Myocyte (in vitro differentiated cells): ENCODE data around the gene RTCA. TPM values are rescaled to one million over a fixed set of nuclear protein-coding genes. Genes with fewer than 3 reads are reported as not detected.
A peak's percentile ranks its signal among the peaks of the same experiment; 100 is the strongest.
"Not testable (repeated sequence)": the region's sequence is repeated elsewhere in the genome, so short reads cannot be mapped to it uniquely, and the experiment has no call there.

ENCODE experiments used
- DNase-seq: peaks from one replicate; pipeline ENCODE4 v3.0.0-alpha.2; 2012; ENCODE audit warnings: low read depth
- total RNA-seq: library from RNA; depleted of rRNA; stranded (reverse); fragments of >200 nt; gene quantifications from 2 replicates; pipeline ENCODE4 v1.2.3, GENCODE V29; 2014

The RTCA gene
- total RNA-seq, 1 donor from 2014 or later, result 28.9 TPM

DNA sequence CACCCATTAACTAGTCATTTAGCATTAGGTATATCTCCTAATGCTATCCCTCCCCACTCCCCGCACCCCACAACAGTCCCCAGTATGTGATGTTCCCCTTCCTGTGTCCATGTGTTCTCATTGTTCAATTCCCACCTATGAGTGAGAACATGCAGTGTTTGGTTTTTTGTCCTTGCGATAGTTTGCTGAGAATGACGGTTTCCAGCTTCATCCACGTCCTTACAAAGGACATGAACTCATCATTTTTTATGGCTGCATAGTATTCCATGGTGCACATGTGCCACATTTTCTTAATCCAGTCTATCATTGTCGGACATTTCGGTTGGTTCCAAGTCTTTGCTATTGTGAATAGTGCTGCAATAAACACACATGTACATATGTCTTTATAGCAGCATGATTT is 7.6 kb upstream of the RTCA start:
- DNase-seq, result not testable (repeated sequence)

- DNase-seq, result no peak
Measured at GRCh38 chr1:100261686-100262085, 4.3 kb upstream of the RTCA start.

GRCh38 chr1:100264081-100264480 is 1.9 kb upstream of the RTCA start:
- not testable (repeated sequence) for DNase-seq

GRCh38 chr1:100265562-100265930 is 470 bp upstream of the RTCA start:
- DNase-seq, result no peak

DNA sequence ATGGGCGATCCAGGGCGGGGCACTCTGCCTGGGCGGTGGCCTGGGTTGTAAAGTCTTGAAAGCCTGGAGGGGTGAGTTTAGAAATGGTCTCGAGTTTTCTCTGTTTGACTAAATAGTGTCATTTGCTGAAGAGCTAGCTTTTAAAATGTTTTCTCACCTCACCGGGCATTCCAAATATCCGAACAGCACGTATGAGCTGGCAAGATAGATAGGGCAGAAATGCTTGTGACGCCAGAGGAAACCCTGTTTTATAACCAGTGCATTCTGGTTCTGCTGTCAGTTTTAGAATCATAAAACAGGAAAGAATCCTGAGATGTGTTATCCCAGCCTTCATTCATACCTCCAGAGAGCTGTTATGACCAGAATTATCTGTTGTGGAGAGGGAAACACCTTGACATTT is 725 bp downstream of the RTCA start:
- DNase-seq, result peak; percentile 5

GRCh38 chr1:100267284-100267683 is 1.3 kb downstream of the RTCA start:
- no peak for DNase-seq

DNA sequence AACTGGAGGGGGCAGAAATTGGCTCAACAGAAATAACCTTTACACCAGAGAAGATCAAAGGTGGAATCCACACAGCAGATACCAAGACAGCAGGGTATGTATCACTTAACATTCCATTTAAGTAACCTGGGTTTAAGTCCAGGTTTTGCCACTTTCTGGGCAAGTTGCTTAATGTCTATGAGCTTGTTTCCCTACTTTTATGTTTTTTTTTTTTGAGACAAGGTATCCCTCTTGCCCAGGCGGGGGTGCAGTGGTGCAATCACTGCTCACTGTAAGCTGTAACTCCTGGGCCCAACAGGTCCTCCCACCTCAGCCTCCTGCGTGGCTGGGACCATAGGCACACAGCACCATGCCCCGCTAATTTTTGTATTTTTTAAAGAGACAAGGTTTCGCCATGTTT is 2.2 kb downstream of the RTCA start:
- no peak for DNase-seq

DNA sequence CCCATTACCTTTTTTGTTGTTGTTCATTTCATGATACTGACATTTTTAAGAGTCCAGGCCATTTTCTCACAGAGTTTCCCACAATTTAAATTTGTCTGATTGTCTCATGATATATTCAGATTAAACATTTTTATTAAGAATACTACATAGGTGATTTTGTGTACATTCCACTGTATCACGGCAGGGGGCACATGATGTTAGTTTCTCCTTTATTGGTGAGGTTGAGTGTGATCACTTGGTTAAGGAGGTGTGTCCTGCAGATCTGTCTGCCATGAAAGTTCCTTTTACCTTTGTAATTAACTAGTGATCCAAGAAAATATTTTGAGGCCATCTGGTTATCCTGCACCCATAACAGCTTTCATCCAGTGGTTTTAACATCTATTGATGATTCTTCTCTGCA is 11.8 kb downstream of the RTCA start:
- DNase-seq, result no peak

DNA sequence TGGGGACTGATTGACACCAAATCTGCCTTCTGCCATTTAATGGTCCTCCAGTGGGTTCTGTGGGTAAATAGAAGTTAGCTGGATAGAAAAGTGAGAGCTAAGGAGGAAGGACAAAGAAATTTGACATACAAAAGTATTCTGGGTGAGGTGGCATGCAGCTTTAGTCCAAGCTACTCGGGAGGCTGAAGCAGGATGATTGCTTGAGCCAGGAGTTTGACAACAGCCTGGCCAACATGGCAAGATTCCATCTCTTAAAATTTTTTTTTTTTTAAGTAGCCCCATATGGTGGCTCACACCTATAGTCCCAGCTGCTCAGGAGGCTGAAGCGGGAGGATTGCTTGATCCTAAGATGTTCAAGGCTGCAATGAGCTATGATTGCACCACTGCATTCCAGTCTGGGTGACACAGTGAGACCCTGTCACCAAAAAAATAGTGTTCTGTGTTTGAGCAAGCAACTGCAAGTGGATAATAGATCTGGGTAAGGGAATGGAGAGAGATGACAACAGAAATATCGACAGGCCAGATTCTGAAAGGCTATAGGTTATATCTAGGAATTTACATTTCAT is 13.4 kb downstream of the RTCA start:
- DNase-seq, result no peak

DNA sequence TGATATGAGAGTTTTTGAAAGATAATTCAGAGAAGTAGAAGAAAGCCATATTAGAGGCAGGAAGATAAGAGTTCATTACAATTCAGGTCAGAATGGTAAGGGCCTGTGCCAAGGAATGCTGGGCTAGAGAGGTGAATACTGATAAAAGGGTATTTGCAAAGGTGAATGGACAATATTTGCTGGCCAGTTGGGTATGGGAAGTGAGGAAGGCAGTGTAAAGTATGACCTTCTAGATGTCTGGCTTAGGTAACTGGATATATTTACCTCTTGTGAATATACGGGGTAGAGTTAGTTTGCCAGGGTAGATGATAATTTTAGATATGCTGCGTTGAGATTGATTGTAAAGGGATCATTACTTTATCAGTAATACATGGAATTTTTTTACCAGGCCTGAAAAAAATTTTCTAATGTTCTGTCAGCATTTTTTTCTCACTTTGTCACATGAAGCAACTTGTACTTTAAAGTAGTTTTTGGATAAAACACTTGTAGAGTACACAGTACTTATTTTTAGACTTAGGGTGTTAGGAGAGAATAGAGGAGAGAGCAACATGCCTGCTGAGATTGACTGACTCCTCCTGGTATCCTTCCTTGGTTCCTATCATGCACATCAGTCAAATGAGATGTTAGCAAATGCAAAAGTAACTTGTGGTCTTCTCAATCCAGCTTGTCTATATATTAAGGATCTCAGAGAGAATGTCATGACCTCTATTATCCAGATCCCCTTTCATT is 14.1 kb downstream of the RTCA start:
- no peak for DNase-seq

DNA sequence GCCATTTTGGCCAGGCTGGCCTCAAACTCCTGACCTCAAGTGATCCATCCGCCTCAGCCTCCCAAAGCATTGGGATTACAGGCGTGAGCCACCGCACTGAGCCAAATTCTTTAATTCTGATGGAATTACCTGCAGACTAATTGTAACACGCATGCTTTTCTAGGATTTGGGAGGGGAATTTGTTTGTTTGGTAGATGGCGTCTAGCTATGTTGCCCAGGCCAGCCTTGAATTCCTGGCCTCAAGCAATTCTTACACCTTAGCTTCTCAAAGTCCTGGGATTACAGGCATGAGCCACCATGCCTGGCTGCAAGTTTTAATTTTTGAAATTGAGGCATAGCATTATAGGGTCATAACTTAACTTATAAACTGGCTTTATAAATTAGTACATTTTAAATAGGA is 18.6 kb downstream of the RTCA start:
- DNase-seq, result no peak

- no peak for DNase-seq
Measured at GRCh38 chr1:100287162-100287561, 21.1 kb downstream of the RTCA start.

GRCh38 chr1:100290291-100290690 is 24.3 kb downstream of the RTCA start:
- no peak for DNase-seq

DNA sequence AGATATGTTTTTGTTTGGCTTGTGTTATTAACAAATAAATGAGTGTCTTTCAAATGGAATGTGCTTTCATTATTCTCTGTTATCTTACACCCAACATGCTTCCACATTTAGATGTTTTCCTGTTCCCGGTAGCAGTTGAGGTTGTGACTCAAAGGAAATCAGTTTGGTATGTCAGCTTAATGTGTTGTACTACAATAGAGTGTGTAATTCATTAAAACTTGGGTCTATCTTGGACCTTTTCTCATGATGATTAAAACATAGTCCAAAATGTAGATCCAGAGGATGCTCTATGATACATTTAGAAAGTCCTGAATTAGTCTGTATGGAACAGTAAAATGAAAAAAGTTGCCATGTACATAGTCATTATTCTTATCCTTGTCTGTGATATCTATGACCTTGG is 26.7 kb downstream of the RTCA start:
- DNase-seq, result no peak

DNA sequence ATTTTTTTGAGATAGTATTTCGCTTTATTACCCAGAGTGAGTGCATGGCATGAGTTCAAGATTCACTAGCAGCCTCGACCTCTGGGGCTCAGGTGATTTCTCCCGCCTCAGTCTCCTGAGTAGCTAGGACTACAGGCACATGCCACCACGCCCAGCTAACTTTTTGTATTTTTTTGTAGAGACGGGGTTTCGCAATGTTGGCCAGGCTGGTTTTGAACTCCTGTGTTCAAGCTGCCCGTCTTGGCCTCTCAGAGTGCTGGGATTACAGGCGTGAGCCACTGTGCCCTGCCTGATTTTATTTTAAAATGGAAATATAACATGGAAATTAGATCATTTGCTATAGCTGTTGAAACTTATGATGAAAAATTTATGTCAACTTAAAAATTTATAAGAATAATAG is 30.1 kb downstream of the RTCA start:
- DNase-seq, result no peak

- DNase-seq, result not testable (repeated sequence)
Measured at GRCh38 chr1:100296997-100297396, 31.0 kb downstream of the RTCA start.

- no peak for DNase-seq
Measured at GRCh38 chr1:100298512-100298911, 32.5 kb downstream of the RTCA start.

DNA sequence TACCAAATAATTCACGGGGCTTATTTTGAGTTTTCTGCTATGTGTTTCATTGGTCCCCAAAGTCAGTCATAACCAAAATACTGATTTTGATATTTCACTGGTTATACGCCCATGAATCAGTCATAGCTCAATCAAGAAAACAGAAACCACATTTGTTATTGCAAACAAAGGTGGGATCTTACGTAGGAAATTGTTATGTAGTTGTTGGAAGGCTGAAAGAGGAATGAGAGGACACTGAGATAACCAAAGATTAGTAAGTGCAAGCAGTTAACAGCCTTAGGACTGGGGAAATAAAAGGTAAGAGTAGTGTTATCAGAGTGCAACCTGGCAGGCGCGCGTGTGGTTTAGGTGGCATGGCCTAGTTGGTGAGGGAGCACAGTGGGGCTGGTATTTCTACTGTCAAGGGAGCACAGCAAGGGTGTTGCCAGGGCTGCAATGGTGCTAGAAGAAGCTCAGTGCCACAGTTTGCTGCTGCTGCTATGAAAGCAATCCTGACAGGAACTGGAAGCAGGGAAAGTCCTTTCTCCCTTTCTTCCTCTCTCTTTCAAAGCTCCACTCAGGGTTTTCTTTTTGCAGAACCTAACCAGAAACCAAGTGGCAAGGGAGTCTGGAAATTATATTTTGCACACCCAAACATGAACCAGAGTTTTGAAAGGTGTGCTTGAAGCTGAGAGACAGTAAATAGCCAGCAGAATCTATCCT is 33.7 kb downstream of the RTCA start:
- no peak for DNase-seq

GRCh38 chr1:100300691-100301090 is 34.7 kb downstream of the RTCA start:
- no peak for DNase-seq

GRCh38 chr1:100302739-100303138 is 36.7 kb downstream of the RTCA start:
- DNase-seq, result no peak

- no peak for DNase-seq
Measured at GRCh38 chr1:100304227-100304626, 38.2 kb downstream of the RTCA start.

DNA sequence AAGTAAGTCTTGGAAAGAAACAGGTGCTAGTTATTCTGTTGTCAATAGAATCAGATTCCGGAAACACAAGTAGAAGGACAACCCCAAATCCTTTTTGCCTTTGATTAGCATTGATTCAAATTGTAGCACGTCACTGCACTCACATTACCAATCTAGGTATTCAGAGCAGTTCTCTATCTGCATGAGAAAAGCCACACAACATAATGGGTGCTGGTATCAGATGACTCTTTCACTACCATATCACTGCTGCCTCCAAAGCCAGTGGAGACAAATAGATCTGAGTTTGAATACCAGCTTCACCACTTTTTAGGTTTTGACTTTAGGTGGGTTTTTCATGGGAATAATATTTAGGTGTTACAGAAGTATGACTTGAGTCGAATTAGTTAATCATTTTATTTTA is 38.9 kb downstream of the RTCA start:
- DNase-seq, result no peak

- no peak for DNase-seq
Measured at GRCh38 chr1:100305954-100306353, 39.9 kb downstream of the RTCA start.
